Posterior vena cava (tissue), 2 donors: ENCODE data around the gene GRIK3. TPM values are rescaled to one million over a fixed set of nuclear protein-coding genes. Genes with fewer than 3 reads are reported as not detected.

ENCODE experiments used
- DNase-seq: peaks from one replicate; pipeline ENCODE4 v3.0.0-alpha.2; 2020; ENCODE audit warnings: low spot score
- intact Hi-C, 2 donors: fragments of 100-400 bp; cut with DNase I; formaldehyde crosslinking; loops; one replicate each; pipeline versions ENCODE4 v1.14.1 to v1.14.2; 2022 to 2023
- total RNA-seq, 2 donors: library from RNA; stranded (reverse); fragmentation: NEBNext Ultra II Directional; extraction: Animal tissue kit (Norgen Biotek cat#: 25700); gene quantifications; one replicate each; pipeline ENCODE4 v1.2.1, GENCODE V29; 2021
- donor health status: DM: yes; HTN: yes; CAD: no.
- donor health status: DM: yes; HTN: yes; CAD: no.

GRIK3 gene
- total RNA-seq, 2 donors from 2014 or later = 0.23 to 0.33 TPM

DNA sequence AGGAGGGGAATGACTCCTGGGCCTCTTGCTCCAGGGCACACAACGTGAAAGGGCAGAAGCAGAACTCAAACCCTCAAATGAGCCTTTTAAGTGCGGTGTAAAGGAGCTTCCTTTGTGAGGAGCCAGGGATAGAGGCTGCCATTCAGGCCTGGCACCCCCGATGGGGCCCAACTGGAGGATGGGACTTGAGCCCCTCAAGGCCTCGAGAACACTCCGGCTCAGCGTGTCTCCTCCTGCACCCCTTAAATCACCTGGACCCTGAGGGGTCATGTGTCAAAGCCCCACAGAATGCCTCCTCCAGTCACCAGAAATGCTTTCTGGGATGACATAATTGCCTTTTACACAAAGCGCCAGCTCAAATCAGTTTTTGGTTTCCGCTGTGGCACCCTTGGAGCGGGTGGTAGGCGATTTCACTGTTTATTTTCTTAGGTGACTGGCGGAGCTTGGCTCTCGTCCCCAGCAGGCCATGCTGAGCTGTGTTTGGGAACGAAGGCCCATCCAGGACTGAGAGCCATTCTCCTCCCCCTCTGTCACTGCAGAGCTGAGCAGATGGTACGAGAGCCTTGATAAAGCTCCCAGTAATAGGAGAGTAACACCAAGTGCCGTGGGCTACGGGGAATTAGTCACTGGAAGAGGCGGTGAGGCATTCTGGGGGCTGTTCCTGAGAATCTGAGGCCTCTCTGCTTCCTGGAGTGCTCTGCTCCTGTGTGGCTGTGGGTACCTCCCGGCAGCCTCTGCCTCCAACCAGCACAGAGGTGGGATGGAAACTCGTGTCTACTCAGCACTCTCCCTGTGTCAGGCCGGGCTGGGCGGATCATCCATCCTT is 163.0 kb downstream of the GRIK3 start:
- DNase-seq = peak; percentile 66
- intact Hi-C loops = no loop called here

DNA sequence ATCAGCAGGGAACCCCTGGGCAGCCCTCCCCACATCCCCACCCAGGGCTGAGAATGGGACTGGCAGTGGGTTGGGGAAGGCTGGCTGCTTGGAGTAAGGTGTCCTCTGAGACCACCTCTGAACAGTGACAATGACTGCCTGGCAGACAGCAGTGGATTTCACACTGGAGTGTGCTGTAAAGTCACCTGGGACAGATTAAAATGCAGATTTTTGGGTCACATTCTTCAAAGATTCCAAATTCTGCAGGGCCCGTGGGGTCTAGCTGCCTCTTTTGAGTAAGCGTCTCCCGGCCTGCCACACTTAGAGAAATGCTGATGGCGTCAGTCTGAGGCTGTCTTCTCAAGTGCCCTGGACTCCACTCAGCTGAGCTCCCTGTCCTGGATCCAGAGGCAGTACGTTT is 164.5 kb downstream of the GRIK3 start:
- intact Hi-C loops = no loop called here
- peak; percentile 32 for DNase-seq

DNA sequence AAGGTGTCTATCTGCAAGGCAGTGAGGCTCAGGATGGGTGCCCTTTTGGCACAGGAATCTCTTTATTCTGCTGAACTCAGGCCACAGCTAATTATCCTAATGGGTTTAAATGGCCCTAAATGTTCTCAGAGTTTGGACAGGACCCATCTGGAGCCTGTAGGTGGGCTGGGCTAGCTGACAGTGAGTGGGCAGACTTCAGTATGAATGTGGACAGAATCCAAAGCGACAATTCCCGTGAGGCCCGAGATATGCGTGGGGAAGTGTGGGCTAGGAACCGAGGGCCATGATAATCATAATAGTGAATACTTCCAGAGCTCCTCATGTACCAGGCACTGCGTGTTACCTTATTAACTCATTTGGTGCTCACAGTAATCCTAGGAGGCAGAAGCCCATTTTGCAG is 165.3 kb downstream of the GRIK3 start:
- intact Hi-C loops = no loop called here
- DNase-seq = peak; percentile 5

DNA sequence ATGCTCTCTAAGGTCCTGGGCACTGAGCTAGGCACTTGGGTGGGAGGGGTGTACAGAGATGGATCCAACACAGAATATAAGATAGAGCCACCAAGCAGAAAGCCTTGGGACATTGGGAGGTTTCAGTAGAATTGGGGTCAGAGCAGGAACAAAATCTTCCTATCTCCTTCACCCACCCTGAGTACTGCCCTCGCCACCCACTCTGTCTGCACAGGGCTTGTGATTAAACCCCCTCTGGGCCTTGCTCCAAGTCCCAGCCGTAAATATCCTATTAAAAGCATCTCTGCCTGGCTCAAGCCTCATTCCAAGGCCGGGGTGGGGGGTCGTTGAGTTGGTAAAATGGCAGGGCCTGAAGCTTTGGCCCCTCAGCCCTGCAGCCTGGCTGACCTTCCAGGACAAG is 166.7 kb downstream of the GRIK3 start:
- no peak for DNase-seq
- intact Hi-C loops = no loop called here

DNA sequence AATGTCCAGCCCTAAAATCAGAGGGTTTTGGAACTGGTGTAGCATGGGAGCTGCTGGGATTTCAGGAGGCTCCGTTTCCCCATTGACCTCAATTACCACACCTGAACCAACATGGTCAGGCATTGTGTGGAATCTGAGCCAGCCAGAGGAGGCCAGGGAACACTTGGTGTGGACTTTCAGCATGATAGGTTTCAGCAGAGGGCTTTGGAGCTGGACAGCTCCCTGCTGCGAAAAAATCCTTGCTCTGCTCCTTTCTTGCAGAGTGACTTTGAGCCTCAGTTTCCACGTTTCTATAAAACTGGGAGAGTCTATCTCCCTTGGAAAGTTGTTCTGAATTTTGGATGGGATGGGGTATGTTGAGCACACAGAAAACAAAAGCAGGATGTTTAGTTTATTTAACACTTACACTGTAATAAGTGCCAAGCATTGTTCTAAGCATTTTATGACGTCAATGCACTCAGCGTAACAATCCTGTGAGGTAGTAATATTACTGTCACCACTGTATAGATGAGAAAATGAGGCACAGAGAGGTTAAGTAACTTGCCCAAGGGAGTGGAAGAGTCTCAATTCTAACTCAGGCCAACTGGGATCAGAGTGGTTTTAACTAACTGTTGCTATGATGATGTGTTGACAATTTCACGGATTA is 168.0 kb downstream of the GRIK3 start:
- intact Hi-C loops = no loop called here
- DNase-seq = no peak

DNA sequence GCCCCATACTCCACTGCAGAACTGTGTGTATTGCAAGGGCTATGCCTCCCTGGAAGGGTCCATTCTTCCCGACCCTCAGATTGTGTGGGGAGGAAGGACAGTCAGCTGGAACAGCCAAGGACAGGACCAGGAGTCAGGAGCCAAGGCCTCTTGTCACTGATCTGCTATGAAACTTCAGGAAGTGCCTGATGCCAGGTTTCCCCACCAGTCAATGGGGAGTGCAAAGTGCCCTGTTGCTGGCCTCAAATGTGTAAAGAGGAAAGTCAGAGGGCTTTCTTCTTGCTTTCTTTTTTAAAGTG is 168.8 kb downstream of the GRIK3 start:
- DNase-seq = no peak
- intact Hi-C loops = no loop called here

DNA sequence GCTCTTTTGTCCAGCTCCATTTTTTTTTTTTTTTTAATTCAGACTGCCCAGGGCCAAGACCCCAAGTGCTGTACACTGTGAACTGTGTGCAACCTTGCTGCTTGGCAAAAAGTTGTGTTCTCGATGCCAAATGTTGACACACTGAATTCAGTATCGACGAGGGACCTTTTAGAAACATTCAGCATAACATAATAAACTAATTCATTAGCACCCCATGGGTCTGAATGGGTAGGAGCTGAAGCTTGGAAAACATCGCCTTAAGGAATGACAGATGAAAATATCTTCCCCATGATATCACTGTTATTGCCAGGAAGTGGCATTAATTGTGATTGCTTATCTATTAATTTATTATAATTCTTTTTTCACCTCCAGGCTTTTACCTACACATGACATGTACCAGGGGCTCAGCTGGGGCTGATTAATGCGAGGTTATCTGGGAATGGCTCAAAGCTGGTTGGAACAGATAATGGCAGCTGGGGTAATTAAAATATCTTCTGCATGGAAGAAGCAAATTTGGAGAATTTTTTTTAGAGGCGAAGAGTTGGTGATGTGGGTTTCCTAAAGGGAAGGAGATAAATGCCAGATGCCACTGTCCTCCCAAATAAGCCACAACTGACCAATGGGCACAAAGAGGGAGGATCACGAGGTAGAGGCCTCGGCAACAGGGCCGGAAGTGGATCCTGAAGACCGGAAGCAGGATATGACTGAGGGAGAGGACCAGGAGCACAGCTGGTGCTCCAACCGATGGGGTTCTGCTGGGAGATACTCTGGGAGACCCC is 169.3 kb downstream of the GRIK3 start:
- intact Hi-C loops = no loop called here
- DNase-seq = no peak

DNA sequence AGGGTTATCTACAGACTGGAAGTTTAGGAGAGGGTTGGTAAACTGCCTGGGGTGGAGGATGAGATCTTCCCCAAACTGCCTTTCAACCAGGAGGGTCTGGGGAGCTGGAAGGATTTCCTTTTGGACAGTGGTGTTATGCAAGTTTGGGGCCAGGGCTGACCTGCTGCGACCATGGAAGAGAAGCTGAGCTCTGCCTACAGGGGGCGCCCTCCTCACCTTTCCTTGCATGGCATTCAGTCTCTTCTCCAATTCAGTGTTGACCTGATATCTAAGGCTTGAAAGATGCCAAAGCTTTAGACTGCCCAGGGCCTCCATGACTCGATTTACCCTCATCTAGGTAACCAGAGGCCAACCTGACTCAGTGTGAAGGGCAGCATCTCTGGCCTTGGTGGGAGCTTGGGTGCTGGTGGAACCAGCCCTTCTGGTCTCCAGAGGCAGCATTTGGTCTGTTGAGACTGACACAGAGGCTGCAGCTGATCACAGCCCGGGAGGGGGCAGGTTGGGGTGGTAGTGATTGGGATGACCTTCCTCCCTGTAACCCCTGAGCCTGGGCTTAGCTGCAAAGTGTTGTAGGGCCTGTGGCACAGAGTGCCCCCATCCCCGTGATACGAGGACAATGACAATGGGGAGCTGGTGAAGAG is 170.0 kb downstream of the GRIK3 start:
- intact Hi-C loops = no loop called here
- DNase-seq = no peak

DNA sequence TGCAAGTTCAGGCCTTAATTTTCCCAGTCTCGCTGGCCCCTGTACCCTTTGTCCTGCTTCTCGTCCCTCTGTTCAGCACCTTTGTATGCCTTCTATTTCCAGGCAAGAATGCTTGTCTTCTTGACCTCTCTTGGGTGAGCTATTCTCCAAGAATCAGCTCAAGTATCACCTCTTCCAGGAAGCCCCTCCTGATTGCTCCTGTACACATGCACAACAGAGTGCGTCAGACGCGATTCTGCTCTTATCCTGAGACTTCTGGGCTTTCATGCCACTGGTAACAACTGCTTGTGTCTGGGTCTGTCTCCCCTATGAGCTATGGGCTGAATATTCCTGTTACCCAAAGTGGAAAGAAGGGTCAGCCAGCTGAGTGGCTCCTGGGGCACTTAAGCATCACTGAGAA is 170.8 kb downstream of the GRIK3 start:
- no peak for DNase-seq
- intact Hi-C loops = no loop called here

DNA sequence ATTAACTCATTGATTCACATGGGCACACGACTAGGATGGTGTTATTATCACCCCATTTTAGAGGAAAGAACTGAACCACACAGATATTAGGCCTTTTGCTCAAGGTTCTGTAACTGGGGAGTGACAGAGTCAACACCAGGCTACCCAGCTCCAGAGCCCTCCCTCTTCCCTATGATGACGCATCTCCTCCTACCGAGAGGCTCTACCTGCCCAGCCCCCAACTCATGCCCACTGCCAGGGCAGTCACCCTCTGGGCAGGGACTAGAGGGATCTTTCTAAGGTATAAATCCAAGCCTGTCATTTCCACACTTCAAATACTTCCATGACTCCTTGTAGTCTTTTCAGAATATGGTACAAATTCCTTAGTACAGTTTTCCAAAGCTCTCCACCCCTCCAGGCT is 171.3 kb downstream of the GRIK3 start:
- intact Hi-C loops = no loop called here
- no peak for DNase-seq

DNA sequence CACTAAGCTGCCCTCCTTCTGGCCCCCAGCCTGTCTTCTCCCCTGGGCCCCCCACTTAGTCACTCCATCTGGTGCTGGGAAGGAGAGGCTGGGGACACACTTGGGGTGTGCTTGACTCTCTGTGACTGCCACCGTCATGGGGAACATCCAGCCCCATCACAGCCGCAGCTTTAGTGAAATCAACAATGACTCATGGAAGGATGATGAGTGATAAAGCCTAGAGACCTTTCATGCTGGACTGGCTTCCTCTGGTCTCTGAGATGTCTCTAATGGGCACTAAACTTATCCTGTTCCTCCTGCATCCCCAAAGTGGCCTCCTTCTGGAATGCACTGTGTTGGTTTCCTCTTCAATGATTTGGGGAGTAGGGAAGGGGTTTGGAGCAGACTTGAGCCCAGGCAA is 172.9 kb downstream of the GRIK3 start:
- no peak for DNase-seq
- intact Hi-C loops = no loop called here

DNA sequence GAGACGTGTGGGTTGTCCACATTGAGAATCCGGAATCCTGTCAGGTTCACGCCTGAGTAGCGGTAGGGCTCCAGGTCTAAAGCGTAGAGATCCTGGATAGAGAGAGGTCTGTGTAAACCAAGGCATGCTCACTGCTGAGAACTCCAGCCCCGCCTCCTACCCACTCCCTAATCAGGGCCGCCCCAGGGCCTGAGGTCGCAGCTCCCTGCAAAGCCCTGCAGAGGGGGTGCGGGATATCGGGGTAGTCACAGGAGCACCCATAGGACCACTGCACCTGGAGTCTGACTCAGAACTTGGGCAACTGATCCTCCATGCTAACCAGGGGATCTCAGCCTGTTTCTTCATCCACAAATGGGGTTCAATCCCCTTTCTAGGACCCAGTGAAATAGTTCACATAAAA is 174.4 kb downstream of the GRIK3 start:
- no peak for DNase-seq
- intact Hi-C loops = loop anchor here in 1 of 2 donors (10.0 kb wide), 1 partner anchor 45 kb away; no protein-coding TSS in a partner anchor

DNA sequence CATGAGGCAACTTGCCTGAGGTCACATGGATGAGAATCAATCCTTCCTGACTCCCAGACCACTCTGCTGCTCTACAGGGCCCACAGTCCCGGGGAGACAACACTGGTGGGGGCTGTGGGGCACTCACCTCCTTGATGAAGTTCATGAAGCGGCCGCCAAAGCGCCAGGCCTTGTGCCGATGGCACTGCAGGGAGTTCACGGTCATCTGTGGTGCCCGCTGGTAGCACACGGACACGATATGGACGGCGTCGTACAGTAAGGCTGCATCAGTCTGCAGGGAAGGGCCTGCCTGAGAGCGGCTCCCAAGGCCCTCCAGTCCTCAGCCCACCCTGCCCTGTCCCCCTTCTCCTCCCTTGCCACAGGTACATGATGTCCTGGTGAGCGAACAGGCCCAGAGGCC is 175.3 kb downstream of the GRIK3 start:
- intact Hi-C loops = loop anchor here in 1 of 2 donors (10.0 kb wide), 1 partner anchor 46 kb away; no protein-coding TSS in a partner anchor
- DNase-seq = no peak

DNA sequence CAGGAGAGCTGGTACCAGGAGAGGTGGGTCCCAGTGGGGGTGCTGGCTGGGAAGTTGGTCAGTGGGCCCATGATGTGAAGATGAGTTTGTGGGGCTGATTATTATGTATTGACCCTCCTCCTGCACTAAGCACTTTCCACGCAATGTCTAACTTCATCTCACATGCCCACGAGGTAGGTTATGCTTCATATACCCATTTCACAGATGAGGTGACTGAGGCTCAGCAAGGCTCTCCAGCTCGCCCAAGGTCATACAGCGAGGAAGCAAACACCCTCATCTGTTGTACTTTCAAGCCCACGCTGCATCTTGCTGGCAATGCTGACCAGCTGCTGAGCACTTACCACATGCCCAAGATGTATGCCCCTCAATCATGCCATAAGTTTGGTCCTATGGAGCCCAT is 175.8 kb downstream of the GRIK3 start:
- intact Hi-C loops = loop anchor here in 1 of 2 donors (10.0 kb wide), 1 partner anchor 46 kb away; no protein-coding TSS in a partner anchor
- DNase-seq = no peak

DNA sequence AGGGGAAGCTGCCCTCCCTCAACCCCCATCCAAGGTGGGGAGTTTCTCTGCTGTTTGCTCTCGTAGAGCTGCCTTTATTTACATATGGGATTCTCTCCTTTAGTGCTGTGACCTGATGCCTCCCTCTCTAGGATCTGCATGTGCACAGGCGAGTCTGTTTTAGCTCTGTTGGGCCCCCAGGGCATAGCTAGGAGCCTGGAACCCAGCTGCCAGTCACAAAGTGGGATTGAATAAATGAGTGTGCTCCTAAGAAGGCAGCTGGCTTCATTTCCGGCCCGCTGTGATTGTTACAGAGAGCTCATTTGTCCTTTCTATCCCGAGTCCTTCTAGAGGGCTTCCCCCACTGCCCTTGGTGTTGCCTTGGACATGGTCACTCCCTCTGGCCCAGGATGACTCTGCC is 176.6 kb downstream of the GRIK3 start:
- intact Hi-C loops = loop anchor here in 1 of 2 donors (10.0 kb wide), 1 partner anchor 47 kb away; no protein-coding TSS in a partner anchor

DNA sequence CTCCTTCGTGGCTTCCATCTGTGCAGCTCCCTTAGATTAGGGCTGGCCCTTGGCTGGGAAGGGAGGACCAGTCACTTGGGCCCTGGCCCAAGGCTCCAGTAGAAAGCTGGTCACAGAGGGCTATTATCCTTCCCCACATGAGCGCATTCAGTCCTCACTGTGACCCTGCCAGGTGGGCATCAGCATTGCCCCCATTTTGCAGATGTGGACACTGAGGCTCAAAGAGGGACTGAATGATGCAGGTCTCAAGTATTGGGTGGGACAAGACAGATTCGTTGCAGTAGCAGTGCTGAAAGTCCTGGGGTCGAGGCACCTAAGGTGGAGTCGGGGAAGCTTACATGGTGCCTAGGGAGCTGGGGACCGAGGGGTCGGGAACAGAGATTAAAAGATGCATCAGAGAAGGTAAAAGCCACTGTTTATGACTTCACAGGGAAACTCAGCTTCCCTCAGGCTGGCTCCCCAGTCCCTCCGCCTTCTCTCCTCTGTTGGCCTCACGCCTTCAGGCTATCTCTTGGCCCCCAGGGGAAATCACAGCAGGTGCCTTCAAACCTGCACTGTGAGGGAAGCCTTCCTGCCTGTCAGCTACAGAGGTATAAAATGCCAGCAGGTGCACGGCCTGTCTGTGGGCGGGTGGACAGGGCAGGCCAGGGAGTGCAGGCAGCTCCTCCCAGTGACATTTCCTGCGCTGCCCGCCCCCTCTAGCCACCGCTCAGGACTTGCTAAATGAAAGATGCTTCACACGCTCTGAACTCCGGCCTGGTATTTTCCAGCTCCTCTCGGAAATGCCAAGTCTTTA is 178.4 kb downstream of the GRIK3 start:
- no peak for DNase-seq
- intact Hi-C loops = loop anchor here in 1 of 2 donors (10.0 kb wide), 1 partner anchor 49 kb away; no protein-coding TSS in a partner anchor

More for the DNA sequence above, 176.6 kb downstream of the GRIK3 start:
- no peak for DNase-seq

DNA sequence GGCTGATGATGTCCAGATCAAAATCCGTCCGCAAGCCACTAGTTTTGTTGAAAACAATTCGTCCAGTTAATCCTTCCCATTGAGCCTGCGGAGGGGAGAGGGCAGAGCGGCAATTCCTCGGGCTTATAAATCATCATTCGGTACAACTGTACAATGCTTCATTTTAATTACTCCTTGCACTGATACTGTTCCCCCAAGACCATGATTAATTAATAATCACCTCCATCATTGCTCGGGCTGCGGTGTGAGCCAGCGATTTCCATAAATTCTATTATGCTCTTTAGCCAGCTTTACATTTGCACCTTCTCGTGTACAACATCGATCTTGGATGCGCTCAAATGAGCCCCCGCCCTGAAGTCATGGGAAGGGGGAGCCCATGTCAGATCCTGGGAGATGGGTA is 180.7 kb downstream of the GRIK3 start:
- intact Hi-C loops = loop anchor here in 1 of 2 donors (10.0 kb wide), 1 partner anchor 51 kb away; no protein-coding TSS in a partner anchor
- no peak for DNase-seq

DNA sequence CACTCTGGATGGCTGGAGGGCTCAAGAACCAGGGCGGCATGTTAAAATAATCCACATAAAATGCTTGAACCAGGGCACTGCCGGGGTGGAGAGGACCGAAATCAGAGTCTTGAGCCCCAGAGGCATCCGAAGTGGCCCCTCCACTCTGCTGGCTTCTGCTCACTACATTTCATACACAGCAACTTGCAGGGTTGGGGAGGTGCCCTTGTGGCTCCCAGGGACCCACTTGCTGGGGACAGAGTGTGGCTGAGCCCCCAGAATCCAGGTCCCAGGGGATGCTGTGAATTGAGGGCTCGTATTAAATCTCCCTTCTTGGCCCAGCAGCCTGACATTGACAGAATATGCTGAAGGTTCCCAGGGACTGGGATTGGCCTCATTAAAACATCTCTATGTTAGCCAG is 181.7 kb downstream of the GRIK3 start:
- intact Hi-C loops = loop anchor here in 1 of 2 donors (10.0 kb wide), 1 partner anchor 52 kb away; no protein-coding TSS in a partner anchor
- no peak for DNase-seq

DNA sequence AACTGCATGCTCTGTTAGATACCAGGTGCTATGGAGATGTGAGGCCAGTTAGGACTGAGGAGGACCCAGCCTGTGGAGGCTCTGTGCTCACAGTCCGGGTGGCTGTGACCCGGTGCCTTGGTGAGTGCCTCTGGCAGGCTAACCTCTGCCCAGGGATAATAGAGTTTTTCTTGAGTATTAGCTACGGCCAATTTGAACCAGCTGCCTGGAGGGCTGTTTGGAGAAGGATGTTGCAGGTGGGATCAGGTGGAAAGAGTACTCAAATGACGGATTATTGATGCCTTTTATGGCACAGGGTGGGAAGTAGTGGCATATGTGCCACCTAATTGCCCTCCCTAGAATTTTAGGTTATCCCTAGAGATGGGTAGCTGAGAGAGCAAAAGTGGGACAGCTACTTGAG is 182.7 kb downstream of the GRIK3 start:
- intact Hi-C loops = loop anchor here in 1 of 2 donors (10.0 kb wide), 1 partner anchor 53 kb away; no protein-coding TSS in a partner anchor
- no peak for DNase-seq
